Lower leg skin (tissue), 4 donors: ENCODE results near the gene CSRP1. TPM values are rescaled to one million over a fixed set of nuclear protein-coding genes. Genes with fewer than 3 reads are reported as not detected.

Source experiments
- DNase-seq, 2 donors: peaks; one replicate each; pipeline ENCODE4 v3.0.0-alpha.2; 2019; ENCODE audit warnings: low spot score in 2 of 2
- H3K4me3 ChIP-seq: fragments of 200-600 bp; sonication (generic); 2 replicates; pipeline ENCODE4 v1.5.1; 2017; ENCODE audit warnings: mild to moderate bottlenecking, low read depth; ENCODE audit not compliant: poor library complexity, severe bottlenecking
- POLR2A ChIP-seq, 2 donors: fragments of 450-650 bp; IDR thresholded peaks; one replicate each; pipeline ENCODE4 v1.6.1; 2016 to 2017; ENCODE audit warnings: antibody characterized with exemption in 2 of 2, mild to moderate bottlenecking in 1 of 2, moderate library complexity in 1 of 2
- WGBS, 2 donors: methylation state at CpG; one replicate each; pipeline ENCODE4 v1.1.5; 2018; 5-methylcytosine and 5-hydroxymethylcytosine counted together
- intact Hi-C: fragments of 100-400 bp; cut with DNase I; formaldehyde crosslinking; loops from one replicate; pipeline ENCODE4 v1.15.0; 2023; ENCODE audit warnings: low total_unique reads
- total RNA-seq, 4 donors: library from RNA; depleted of rRNA; stranded (reverse); fragments of >200 nt; gene quantifications; one replicate each; pipeline ENCODE4 v1.1.0, GENCODE V29; 2016
- TF ChIP-seq, protein P1 (sequence below), 3 donors: fragments of 450-650 bp; IDR thresholded peaks; one replicate each; pipeline ENCODE4 v1.5.1; 2016; ENCODE audit warnings: antibody characterized with exemption in 3 of 3, mild to moderate bottlenecking in 3 of 3, moderate library complexity in 2 of 3

CSRP1 gene
- total RNA-seq, 4 donors from 2014 or later = 310 to 627 (median 401) TPM

- no peak for DNase-seq
- intact Hi-C loops = no loop called here
- 89 to 96% methylated on average over 4 of the region's 4 CpGs for WGBS, 2 donors
- TF ChIP-seq, protein P1, sequence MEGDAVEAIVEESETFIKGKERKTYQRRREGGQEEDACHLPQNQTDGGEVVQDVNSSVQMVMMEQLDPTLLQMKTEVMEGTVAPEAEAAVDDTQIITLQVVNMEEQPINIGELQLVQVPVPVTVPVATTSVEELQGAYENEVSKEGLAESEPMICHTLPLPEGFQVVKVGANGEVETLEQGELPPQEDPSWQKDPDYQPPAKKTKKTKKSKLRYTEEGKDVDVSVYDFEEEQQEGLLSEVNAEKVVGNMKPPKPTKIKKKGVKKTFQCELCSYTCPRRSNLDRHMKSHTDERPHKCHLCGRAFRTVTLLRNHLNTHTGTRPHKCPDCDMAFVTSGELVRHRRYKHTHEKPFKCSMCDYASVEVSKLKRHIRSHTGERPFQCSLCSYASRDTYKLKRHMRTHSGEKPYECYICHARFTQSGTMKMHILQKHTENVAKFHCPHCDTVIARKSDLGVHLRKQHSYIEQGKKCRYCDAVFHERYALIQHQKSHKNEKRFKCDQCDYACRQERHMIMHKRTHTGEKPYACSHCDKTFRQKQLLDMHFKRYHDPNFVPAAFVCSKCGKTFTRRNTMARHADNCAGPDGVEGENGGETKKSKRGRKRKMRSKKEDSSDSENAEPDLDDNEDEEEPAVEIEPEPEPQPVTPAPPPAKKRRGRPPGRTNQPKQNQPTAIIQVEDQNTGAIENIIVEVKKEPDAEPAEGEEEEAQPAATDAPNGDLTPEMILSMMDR (IDR thresholded peaks at IDR 0.05) = no peak
- TF ChIP-seq POLR2A (IDR thresholded peaks at IDR 0.05) = no peak
- H3K4me3 ChIP-seq = no peak overlapping the region
These were observed 21.6 kb downstream of the CSRP1 start for GRCh38 chr1:201485184-201485774.

DNA sequence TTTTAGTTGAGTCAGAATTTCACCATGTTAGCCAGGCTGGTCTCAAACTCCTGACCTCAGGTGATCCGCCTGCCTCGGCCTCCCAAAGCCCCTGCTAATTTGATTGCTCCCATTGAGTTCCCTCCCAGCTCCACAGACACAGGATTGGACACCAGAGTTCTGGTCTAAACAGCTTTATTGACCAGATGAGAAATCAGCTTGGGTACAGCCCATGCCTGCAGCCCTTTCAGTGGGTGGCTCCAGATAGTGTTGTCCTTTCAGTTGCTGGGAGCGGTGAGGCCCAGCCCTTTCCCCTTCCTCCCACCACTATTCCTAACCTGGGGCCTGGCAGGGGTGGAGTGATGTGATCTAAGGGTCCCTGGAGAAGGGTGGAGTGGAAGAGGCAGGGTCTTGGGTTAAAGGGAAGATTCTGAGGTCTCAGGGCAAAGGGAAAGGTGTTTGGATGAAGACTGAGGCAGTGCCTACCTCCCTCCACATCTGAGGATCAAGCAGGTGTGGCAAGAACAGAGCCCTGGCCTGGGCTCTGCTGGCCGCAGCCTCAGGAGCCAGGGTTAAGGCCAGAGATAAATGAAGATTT is 23.5 kb downstream of the CSRP1 start:
- H3K4me3 ChIP-seq = no peak overlapping the region
- 91% methylated on average over 4 of the region's 4 CpGs for WGBS, 2 donors
- intact Hi-C loops = no loop called here
- no peak for DNase-seq
- TF ChIP-seq, protein P1 (IDR thresholded peaks at IDR 0.05) = no peak
- no peak for TF ChIP-seq POLR2A (IDR thresholded peaks at IDR 0.05)

DNA sequence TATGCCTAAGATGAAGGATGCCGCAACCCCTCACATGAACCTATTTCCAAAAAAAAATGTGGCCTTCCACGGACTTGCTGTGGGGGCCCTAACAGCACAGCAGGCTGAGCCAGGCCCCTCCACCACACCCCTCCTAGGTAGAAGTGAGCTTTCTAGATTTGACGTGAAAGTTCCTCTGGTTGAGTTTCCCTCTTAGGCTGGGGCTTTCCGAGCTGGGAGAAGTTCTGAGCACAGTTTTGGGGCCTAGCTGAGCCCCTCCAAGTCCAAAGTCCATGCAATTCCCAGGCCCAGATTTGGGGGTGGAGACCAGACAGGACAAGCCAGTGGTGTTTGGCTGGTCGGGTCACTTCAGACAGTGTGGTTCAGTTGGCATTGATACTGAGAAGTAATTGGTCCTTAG is 24.2 kb downstream of the CSRP1 start:
- DNase-seq = no peak
- intact Hi-C loops = no loop called here
- 63 to 74% methylated on average over 5 of the region's 5 CpGs for WGBS, 2 donors
- TF ChIP-seq POLR2A (IDR thresholded peaks at IDR 0.05) = no peak
- TF ChIP-seq, protein P1 (IDR thresholded peaks at IDR 0.05) = no peak
- H3K4me3 ChIP-seq = no peak overlapping the region

DNA sequence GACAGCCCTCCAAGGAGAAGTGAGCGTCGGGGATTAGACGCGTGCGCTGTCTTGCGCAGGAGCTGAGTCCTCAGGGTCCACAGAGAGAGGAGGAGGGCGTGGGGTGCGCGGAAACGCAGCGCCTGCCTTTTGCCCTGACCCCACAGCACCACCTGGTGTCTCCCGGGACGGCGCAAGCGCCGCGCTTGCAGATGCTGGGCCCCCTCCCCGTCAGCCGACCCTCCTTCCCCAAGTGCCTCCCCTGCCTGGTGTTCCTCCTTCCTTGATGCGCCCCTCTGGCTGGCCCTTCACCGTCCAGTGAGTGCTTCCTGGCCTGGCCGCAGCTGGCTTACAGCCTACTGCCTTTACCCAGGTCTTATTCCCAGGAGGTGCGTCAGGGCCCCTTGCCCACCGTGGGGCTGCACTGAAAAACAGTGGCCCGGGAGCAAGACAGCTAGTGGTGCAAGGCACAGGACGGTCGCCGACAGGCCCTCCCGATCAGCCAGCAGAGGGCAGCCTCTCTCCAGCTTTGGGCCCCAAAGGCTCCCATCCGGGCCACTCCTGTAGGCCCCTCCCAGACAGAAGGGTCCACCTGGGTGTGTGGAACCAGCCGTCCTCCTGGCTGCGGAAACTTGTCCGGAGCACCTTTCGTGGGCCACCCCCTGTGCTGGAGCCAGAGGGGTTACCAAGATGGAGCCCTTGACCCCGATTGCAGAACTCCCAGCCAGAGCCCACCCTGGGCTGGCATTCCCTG is 25.0 kb downstream of the CSRP1 start:
- intact Hi-C loops = no loop called here
- no peak overlapping the region for H3K4me3 ChIP-seq
- WGBS, 2 donors = 10% methylated on average over 22 to 35 of the region's 35 CpGs
- TF ChIP-seq, protein P1 (IDR thresholded peaks at IDR 0.05) = peak in 1 of 3 donors; percentile 92
- no peak for TF ChIP-seq POLR2A (IDR thresholded peaks at IDR 0.05)
- DNase-seq = peak in 1 of 2 donors; percentile 96

DNA sequence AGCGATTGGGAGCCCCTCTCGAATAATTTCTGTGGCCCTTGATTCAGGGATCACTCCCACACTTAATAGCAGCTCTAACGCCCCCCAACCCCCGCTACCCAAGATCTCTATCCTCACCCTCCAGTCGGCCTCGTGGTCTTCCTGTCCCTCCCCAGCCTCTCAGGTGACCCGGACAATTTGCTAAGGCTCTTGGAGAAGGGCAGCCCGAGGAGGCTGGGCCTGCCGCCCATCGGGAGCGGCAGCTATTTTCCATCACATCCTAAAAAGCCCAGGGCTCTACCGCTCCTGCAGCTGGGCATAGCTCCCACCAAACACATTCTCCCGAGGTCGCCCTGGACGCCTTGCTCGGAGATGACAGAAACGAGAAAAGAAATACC is 25.9 kb downstream of the CSRP1 start:
- TF ChIP-seq, protein P1 (IDR thresholded peaks at IDR 0.05) = no peak
- TF ChIP-seq POLR2A (IDR thresholded peaks at IDR 0.05) = no peak
- no peak overlapping the region for H3K4me3 ChIP-seq
- WGBS, 2 donors = 6 to 7% methylated on average over 17 of the region's 17 CpGs
- intact Hi-C loops = no loop called here
- DNase-seq = no peak
